ENCODE results near the gene ALX3.
"Not testable (repeated sequence)": the region's sequence is repeated elsewhere in the genome, so short reads cannot be mapped to it uniquely, and the experiment has no call there.

GRCh38 chr1:110079995-110080394, 9.5 kb upstream of the ALX3 start:
- not testable (repeated sequence) for TF ChIP-seq POLR2A (IDR thresholded peaks at IDR 0.05; ENCODE audit: low read depth, low read length); POLR2AphosphoS5 (IDR thresholded peaks at IDR 0.05; ENCODE audit: low read depth, low read length); TAF1 (IDR thresholded peaks at IDR 0.05; ENCODE audit: low read depth, low read length); PAX5 (IDR thresholded peaks at IDR 0.05; ENCODE audit: insufficient read depth, low read length, severe bottlenecking); SPI1 (IDR thresholded peaks at IDR 0.05; ENCODE audit: low read depth, low read length); POU2F2 (IDR thresholded peaks at IDR 0.05; ENCODE audit: low read depth, low read length)
